ENCODE measurements around the gene FHAD1. TPM values are rescaled to one million over a fixed set of nuclear protein-coding genes. Genes with fewer than 3 reads are reported as not detected.

The FHAD1 gene
- polyA plus RNA-seq, 3 donors = 0.67 to 0.69 TPM; not detected in 1

DNA sequence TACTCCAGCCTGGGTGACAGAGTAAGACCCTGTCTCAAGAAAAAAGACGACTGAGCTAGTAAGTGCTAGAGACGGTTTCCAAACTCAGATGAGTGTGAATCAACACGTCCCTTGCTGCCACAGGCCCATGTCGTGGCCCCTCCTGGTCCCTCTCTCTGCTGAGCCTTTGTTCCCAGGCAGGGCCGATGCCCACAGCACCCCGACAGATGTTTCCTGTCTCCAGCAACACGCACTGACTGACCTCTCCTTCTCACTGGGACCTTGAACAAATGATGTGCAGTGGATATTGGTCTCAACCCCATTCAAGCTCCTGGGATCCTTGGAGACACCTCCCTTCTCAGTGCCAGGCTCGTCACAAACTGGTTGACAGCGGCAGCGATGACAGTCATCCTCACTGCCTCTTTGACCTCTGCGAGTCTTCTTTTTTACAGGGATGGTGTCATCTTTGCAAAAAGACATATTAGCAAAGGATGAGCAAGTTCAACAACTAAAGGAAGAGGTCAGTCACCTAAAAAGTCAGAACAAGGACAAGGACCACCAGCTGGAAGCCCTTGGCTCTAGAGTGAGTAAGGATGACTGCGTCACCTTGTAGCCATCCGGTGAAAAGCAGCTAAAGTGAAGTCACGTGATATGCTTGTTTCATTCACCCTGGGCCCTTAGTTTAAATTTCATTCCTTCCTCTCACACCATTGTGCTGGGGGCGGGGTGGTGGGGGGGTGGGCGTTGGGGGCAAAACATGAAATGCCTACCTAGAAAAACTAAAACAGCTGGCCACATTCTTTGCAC lies 65.8 kb downstream of the FHAD1 start:
- Histone ChIP-seq H3K9me3 (replicated peaks in 1 of 2; ENCODE audit: control insufficient read depth in 1 of 2, insufficient read depth in 1 of 2, low read length in 2 of 2) (peaks cover 5 to 12% of the 10 kb centered on the region in 2 donors), H3K9ac (ENCODE audit: insufficient read depth, low read length, poor library complexity, severe bottlenecking) (no peak overlapping the region), H3K36me3 (replicated peaks in 1 of 2; ENCODE audit: control insufficient read depth in 1 of 2, insufficient read depth in 2 of 2, low read length in 2 of 2) (no peaks in the 10 kb centered on the region), H4K20me1 (ENCODE audit: insufficient read depth, low read length) (no peaks in the 10 kb centered on the region), H3K27me3 (ENCODE audit: control insufficient read depth in 2 of 2, insufficient read depth in 2 of 2, low read length in 2 of 2) (no peaks in the 10 kb centered on the region), H2AFZ (ENCODE audit: insufficient read depth, low read depth, low read length, poor library complexity, severe bottlenecking) (no peak overlapping the region), H3K4me1 (ENCODE audit: control insufficient read depth in 1 of 2, insufficient read depth in 2 of 2, low read length in 2 of 2) (no peaks in the 10 kb centered on the region), H3K79me2 (ENCODE audit: insufficient read depth, low read length) (no peaks in the 10 kb centered on the region), H3K27ac (ENCODE audit: low read depth in 1 of 2, low read length in 2 of 2) (no peak overlapping the region), H3K4me3 (replicated peaks in 1 of 3; ENCODE audit: low read depth in 2 of 3, low read length in 3 of 3) (no peak overlapping the region), H3K4me2 (replicated peaks; ENCODE audit: extremely low read depth, low read length, poor library complexity, severe bottlenecking) (no peak overlapping the region)
- no peaks in the 10 kb centered on the region for H3K36me3 Mint-ChIP-seq
- H3K9me3 Mint-ChIP-seq = peaks cover 4 to 13% (median 10%) of the 10 kb centered on the region in 7 donors
- WGBS (ENCODE audit: insufficient coverage) = 48% methylated on average over 9 of the region's 16 CpGs
- peaks cover 5% of the 10 kb centered on the region in 3 donors for H3K27me3 Mint-ChIP-seq (ENCODE audit: low read depth in 3 of 3)
- DNase-seq = no peak
- H3K4me3 Mint-ChIP-seq = no peak overlapping the region
- H3K4me1 Mint-ChIP-seq = no peaks in the 10 kb centered on the region
- H3K27ac Mint-ChIP-seq = no peak overlapping the region
- TF ChIP-seq, protein P1, sequence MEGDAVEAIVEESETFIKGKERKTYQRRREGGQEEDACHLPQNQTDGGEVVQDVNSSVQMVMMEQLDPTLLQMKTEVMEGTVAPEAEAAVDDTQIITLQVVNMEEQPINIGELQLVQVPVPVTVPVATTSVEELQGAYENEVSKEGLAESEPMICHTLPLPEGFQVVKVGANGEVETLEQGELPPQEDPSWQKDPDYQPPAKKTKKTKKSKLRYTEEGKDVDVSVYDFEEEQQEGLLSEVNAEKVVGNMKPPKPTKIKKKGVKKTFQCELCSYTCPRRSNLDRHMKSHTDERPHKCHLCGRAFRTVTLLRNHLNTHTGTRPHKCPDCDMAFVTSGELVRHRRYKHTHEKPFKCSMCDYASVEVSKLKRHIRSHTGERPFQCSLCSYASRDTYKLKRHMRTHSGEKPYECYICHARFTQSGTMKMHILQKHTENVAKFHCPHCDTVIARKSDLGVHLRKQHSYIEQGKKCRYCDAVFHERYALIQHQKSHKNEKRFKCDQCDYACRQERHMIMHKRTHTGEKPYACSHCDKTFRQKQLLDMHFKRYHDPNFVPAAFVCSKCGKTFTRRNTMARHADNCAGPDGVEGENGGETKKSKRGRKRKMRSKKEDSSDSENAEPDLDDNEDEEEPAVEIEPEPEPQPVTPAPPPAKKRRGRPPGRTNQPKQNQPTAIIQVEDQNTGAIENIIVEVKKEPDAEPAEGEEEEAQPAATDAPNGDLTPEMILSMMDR (IDR thresholded peaks at IDR 0.05) = no peak
- intact Hi-C loops (cut with micrococcal nuclease) = no loop called here

DNA sequence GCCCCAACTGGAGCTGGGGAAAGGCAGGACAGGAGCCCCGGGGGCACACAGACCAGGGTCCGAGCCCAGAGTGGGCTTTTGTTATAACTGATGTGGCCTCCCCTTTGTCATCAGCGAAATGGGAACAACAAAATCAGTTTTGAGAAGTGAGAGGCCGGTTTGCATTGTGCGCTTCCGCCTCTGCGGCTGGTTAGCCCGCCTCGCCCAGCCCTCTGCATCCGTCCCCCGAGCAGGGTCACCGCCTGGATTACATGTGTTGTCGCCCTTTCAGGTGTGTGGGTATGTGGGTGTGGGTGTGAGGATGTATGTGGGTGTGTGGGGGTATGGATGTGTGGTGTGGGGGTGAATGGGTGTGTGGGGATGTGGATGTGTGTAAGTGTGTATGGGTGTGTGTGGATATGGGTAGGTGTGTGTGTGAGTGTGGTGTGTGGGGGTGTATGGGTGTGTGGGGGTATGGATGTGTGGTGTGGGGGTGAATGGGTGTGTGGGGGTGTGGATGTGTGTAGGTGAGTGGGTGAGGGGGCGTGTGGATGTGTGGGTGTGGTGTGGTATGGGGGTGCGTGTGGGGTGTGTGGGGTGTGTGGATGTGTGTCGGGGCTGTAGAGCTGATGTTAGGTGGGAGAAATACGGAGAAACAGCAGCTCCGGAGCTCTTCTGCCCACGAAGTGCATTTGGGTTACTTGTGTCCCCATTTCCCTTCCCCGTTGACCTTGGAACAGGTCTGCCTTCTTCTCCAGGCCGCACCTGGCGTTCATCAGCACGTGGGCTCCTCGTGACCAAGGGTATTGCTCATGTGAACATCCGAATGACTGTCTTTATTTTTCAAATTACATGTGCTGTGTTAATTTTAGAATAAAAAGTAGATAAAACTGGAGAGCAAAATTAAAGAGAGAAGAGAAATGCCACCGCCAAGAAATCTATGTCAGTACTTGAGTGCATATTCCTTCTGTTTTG lies 67.6 kb downstream of the FHAD1 start:
- no peaks in the 10 kb centered on the region for H3K36me3 ChIP-seq (replicated peaks in 1 of 2; ENCODE audit: control insufficient read depth in 1 of 2, insufficient read depth in 2 of 2, low read length in 2 of 2)
- Mint-ChIP-seq H3K27ac (no peak overlapping the region), H3K9me3 (peaks cover 4 to 16% (median 10%) of the 10 kb centered on the region in 7 donors)

More for the DNA sequence above, 67.6 kb downstream of the FHAD1 start:
- Mint-ChIP-seq H3K27me3 (ENCODE audit: low read depth in 3 of 3) (peaks cover 5% of the 10 kb centered on the region in 3 donors), H3K4me1 (no peaks in the 10 kb centered on the region), H3K36me3 (no peaks in the 10 kb centered on the region), H3K4me3 (no peak overlapping the region)
- H3K4me2 ChIP-seq (replicated peaks; ENCODE audit: extremely low read depth, low read length, poor library complexity, severe bottlenecking) = no peak overlapping the region
- intact Hi-C loops (cut with micrococcal nuclease) = no loop called here
- no peaks in the 10 kb centered on the region for H3K27me3 ChIP-seq (ENCODE audit: control insufficient read depth in 2 of 2, insufficient read depth in 2 of 2, low read length in 2 of 2)
- no peaks in the 10 kb centered on the region for H3K79me2 ChIP-seq (ENCODE audit: insufficient read depth, low read length)
- no peaks in the 10 kb centered on the region for H4K20me1 ChIP-seq (ENCODE audit: insufficient read depth, low read length)
- no peak overlapping the region for H3K27ac ChIP-seq (ENCODE audit: low read depth in 1 of 2, low read length in 2 of 2)
- DNase-seq = no peak
- peaks cover 5 to 12% of the 10 kb centered on the region in 2 donors for H3K9me3 ChIP-seq (replicated peaks in 1 of 2; ENCODE audit: control insufficient read depth in 1 of 2, insufficient read depth in 1 of 2, low read length in 2 of 2)
- 88% methylated on average over 19 of the region's 26 CpGs for WGBS (ENCODE audit: insufficient coverage)
- H3K9ac ChIP-seq (ENCODE audit: insufficient read depth, low read length, poor library complexity, severe bottlenecking) = no peak overlapping the region
- H3K4me3 ChIP-seq (replicated peaks in 1 of 3; ENCODE audit: low read depth in 2 of 3, low read length in 3 of 3) = no peak overlapping the region
- H2AFZ ChIP-seq (ENCODE audit: insufficient read depth, low read depth, low read length, poor library complexity, severe bottlenecking) = no peak overlapping the region
- TF ChIP-seq, protein P1 (IDR thresholded peaks at IDR 0.05) = no peak
- no peaks in the 10 kb centered on the region for H3K4me1 ChIP-seq (ENCODE audit: control insufficient read depth in 1 of 2, insufficient read depth in 2 of 2, low read length in 2 of 2)
